Testis (tissue), 3 donors: ENCODE results near the gene ESR1. TPM values are rescaled to one million over a fixed set of nuclear protein-coding genes. Genes with fewer than 3 reads are reported as not detected.
"Not testable (repeated sequence)": the region's sequence is repeated elsewhere in the genome, so short reads cannot be mapped to it uniquely, and the experiment has no call there.

Source experiments
- DNase-seq: peaks from one replicate; pipeline ENCODE4 v3.0.0-alpha.2; 2019
- H3K27ac ChIP-seq, 2 donors: fragments of 200-600 bp; sonication (generic); one replicate each; pipeline ENCODE4 v1.5.1; 2019
- H3K27me3 ChIP-seq: fragments of 200-600 bp; sonication (generic); one replicate; pipeline ENCODE4 v1.5.1; 2019
- H3K36me3 ChIP-seq: fragments of 200-600 bp; sonication (generic); one replicate; pipeline ENCODE4 v1.5.1; 2017; ENCODE audit warnings: low read depth; ENCODE audit errors: missing control alignments
- H3K4me1 ChIP-seq: fragments of 200-600 bp; sonication (generic); one replicate; pipeline ENCODE4 v1.5.1; 2019
- H3K4me3 ChIP-seq, 2 donors: fragments of 200-600 bp; sonication (generic); one replicate each; pipeline ENCODE4 v1.5.1; 2017 to 2019
- H3K9me3 ChIP-seq: fragments of 200-600 bp; sonication (generic); one replicate; pipeline ENCODE4 v1.5.1; 2017
- CTCF ChIP-seq, 3 experiments: fragments of 450-650 bp in 2 of 3; fragments of 200-600 bp in 1 of 3; sonication (generic) in 1 of 3; IDR thresholded peaks; one replicate each; pipeline ENCODE4 v1.5.1; 2016 to 2019; ENCODE audit warnings: antibody characterized with exemption in 3 of 3, mild to moderate bottlenecking in 2 of 3, moderate library complexity in 1 of 3
- POLR2A ChIP-seq: fragments of 450-650 bp; IDR thresholded peaks from one replicate; pipeline ENCODE4 v1.6.1; 2017; ENCODE audit warnings: antibody characterized with exemption, mild to moderate bottlenecking, moderate library complexity
- WGBS, 2 donors: methylation state at CpG; one replicate each; pipeline ENCODE4 v1.1.5; 2018; 5-methylcytosine and 5-hydroxymethylcytosine counted together
- intact Hi-C: fragments of 100-400 bp; cut with DNase I; formaldehyde crosslinking; loops from one replicate; pipeline ENCODE4 v1.15.1; 2023; ENCODE audit warnings: low total_unique reads
- polyA plus RNA-seq: library from polyadenylated mRNA; stranded (reverse); fragments of 350-450 nt; fragmentation: Illumina TruSeq; extraction: RNeasy Lipid Tissue Mini Kit (QIAGEN cat#74804); gene quantifications from one replicate; pipeline ENCODE4 v1.2.3, GENCODE V29; 2014; ENCODE audit warnings: low read depth, low replicate concordance; ENCODE audit not compliant: insufficient read depth
- total RNA-seq, 2 donors: library from RNA; depleted of rRNA; stranded (reverse); fragments of >200 nt; gene quantifications; one replicate each; pipeline ENCODE4 v1.2.3, GENCODE V29; 2016

Gene ESR1
- total and polyA plus RNA-seq, 3 donors from 2014 or later = 4.3 to 9.3 (median 8.1) TPM

DNA sequence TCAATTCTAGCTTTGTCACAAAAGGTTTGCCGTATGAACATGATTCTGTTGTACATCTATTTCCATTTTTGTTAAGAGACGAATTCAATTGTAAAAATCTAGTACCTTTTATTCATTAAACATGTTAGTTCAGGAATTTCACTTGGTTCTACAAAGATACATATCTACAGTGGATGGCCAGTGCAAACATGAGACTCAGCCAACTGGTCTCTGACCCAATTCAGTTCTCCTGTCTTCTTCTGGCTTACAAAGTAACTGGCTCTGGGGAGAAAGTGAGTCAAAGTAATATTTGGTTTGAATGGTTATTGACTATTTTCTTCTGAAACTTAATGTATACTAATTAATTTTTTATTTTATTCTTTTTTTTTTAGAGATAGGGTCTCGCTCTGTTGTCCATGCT lies 70.0 kb downstream of the ESR1 start:
- Histone ChIP-seq H3K9me3 (no peaks in the 10 kb centered on the region), H3K36me3 (no peaks in the 10 kb centered on the region), H3K27ac (no peak overlapping the region), H3K4me3 (no peak overlapping the region), H3K27me3 (no peaks in the 10 kb centered on the region), H3K4me1 (no peaks in the 10 kb centered on the region)
- TF ChIP-seq CTCF (IDR thresholded peaks at IDR 0.05) (no peak), POLR2A (no peak)
- intact Hi-C loops = no loop called here
- WGBS, 2 donors = 86 to 87% methylated on average over 3 of the region's 3 CpGs
- DNase-seq = no peak

DNA sequence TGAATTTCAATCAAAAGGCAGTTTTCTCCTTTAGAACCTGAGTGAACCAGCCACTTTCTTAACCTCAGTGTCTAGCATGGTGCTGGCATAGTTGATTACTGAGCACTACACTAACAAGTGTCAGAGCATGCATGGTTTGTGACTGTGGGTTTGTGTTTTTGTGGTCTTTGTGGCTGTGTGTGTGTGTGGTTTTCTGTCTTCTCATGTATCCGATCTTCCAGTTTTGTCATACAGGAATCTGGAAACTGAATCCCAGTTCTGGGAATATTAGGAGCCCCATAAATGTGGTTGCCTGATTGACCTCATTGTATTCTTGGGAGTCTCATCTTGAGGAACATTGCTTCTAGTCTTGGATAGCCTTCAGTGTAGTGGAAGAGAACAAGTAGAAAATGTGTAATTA lies 73.7 kb downstream of the ESR1 start:
- Histone ChIP-seq H3K4me3 (no peak overlapping the region), H3K9me3 (no peaks in the 10 kb centered on the region), H3K4me1 (no peaks in the 10 kb centered on the region), H3K27ac (no peak overlapping the region), H3K27me3 (no peaks in the 10 kb centered on the region), H3K36me3 (no peaks in the 10 kb centered on the region)
- WGBS, 2 donors = 88 to 100% methylated on average over 1 of the region's 1 CpG
- TF ChIP-seq POLR2A (no peak), CTCF (IDR thresholded peaks at IDR 0.05) (no peak)
- intact Hi-C loops = no loop called here
- DNase-seq = no peak

- 88 to 89% methylated on average over 5 of the region's 5 CpGs for WGBS, 2 donors
- Histone ChIP-seq H3K36me3 (no peaks in the 10 kb centered on the region), H3K4me3 (no peak overlapping the region), H3K27me3 (no peaks in the 10 kb centered on the region), H3K9me3 (no peaks in the 10 kb centered on the region), H3K27ac (no peak overlapping the region), H3K4me1 (no peaks in the 10 kb centered on the region)
- DNase-seq = no peak
- TF ChIP-seq CTCF (IDR thresholded peaks at IDR 0.05) = no peak
- TF ChIP-seq POLR2A = no peak
- intact Hi-C loops = no loop called here
Measured at GRCh38 chr6:151882206-151882605, 74.7 kb downstream of the ESR1 start.

DNA sequence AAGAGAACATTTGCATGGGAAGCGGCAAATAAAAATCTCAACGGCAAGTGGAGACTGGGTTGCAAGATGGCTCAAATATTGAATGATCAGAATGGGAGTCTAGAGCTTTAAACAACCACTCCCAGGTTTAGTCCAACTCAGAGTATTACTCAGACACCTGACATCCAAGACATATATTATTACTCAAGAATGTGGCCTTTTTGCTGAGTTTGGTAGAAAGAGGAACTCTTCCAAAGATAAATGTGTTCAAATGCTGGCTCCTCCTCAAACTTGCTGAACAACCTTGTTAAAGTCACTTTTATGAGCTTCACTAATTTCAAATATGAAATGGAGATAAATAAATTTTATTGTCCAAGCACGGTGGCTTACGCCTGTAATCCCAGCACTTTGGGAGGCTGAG lies 77.8 kb downstream of the ESR1 start:
- H3K9me3 ChIP-seq = no peaks in the 10 kb centered on the region
- TF ChIP-seq POLR2A = no peak
- TF ChIP-seq CTCF (IDR thresholded peaks at IDR 0.05) = no peak
- H3K4me3 ChIP-seq = no peak overlapping the region
- intact Hi-C loops = no loop called here
- H3K27ac ChIP-seq = no peak overlapping the region
- H3K27me3 ChIP-seq = no peaks in the 10 kb centered on the region
- 91 to 93% methylated on average over 4 of the region's 4 CpGs for WGBS, 2 donors
- H3K4me1 ChIP-seq = no peaks in the 10 kb centered on the region
- no peaks in the 10 kb centered on the region for H3K36me3 ChIP-seq
- no peak for DNase-seq

DNA sequence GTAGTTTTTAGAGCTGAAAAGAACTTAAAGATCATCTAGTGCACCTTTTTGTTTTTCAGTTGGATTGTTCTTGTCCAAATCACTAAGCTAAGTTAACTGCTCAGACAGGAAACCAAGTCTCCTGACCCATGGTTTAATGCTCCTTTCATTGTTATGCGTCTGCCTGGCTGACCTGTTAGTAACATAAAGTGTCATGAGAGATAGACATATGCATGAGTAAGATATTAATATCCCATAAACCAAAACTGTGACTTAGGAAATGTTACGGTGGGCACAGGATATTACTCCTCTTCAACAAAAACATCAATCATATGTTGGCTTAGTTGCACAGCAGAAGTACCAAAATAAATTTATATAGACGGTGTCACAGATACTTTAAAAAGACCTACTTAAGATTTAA lies 84.0 kb downstream of the ESR1 start:
- no peak overlapping the region for H3K4me3 ChIP-seq
- H3K4me1 ChIP-seq = no peaks in the 10 kb centered on the region
- H3K36me3 ChIP-seq = no peaks in the 10 kb centered on the region
- no peak for DNase-seq
- intact Hi-C loops = no loop called here
- H3K27me3 ChIP-seq = no peaks in the 10 kb centered on the region
- TF ChIP-seq CTCF (IDR thresholded peaks at IDR 0.05) (no peak), POLR2A (no peak)
- no peaks in the 10 kb centered on the region for H3K9me3 ChIP-seq
- H3K27ac ChIP-seq = no peak overlapping the region
- WGBS, 2 donors = 78 to 85% methylated on average over 3 of the region's 3 CpGs

GRCh38 chr6:151894426-151894825 lies 86.9 kb downstream of the ESR1 start:
- intact Hi-C loops, H3K9me3 ChIP-seq, H3K27ac ChIP-seq, H3K4me3 ChIP-seq, H3K36me3 ChIP-seq, DNase-seq, H3K27me3 ChIP-seq, H3K4me1 ChIP-seq: not testable (repeated sequence)
- 49 to 64% methylated on average over 3 of the region's 3 CpGs for WGBS, 2 donors

DNA sequence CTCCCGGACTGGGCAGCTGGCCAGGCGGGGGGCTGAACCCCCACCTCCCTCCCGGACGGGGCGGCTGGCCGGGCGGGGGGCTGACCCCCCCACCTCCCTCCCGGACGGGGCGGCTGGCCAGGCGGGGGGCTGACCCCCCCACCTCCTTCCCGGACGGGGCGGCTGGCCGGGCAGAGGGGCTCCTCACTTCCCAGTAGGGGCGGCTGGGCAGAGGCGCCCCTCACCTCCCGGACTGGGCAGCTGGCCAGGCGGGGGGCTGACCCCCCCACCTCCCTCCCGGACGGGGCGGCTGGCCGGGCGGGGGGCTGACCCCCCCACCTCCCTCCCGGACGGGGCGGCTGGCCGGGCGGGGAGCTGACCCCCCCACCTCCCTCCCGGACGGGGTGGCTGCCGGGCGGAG lies 91.7 kb downstream of the ESR1 start:
- H3K4me1 ChIP-seq, intact Hi-C loops, H3K27me3 ChIP-seq, DNase-seq, H3K9me3 ChIP-seq, H3K36me3 ChIP-seq, H3K4me3 ChIP-seq, H3K27ac ChIP-seq: not testable (repeated sequence)
- WGBS, 2 donors = no CpG with 5 or more reads among the region's 33 CpGs

DNA sequence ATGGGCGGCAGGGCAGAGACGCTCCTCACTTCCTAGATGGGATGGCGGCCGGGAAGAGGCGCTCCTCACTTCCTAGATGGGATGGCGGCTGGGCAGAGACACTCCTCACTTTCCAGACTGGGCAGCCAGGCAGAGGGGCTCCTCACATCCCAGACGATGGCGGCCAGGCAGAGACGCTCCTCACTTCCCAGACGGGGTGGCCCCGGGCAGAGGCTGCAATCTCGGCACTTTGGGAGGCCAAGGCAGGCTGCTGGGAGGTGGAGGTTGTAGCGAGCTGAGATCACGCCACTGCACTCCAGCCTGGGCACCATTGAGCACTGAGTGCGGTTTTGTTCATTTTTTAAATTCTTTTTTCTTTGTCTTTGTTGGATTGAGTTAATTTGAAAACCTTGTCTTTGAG lies 92.3 kb downstream of the ESR1 start:
- H3K4me3 ChIP-seq, intact Hi-C loops, DNase-seq, H3K9me3 ChIP-seq, H3K36me3 ChIP-seq, H3K27ac ChIP-seq, H3K4me1 ChIP-seq, H3K27me3 ChIP-seq: not testable (repeated sequence)
- 81 to 88% methylated on average over 7 to 15 of the region's 15 CpGs for WGBS, 2 donors
